ENCODE results near the gene KNDC1.
"Not testable (repeated sequence)": the region's sequence is repeated elsewhere in the genome, so short reads cannot be mapped to it uniquely, and the experiment has no call there.

Gene KNDC1

DNA sequence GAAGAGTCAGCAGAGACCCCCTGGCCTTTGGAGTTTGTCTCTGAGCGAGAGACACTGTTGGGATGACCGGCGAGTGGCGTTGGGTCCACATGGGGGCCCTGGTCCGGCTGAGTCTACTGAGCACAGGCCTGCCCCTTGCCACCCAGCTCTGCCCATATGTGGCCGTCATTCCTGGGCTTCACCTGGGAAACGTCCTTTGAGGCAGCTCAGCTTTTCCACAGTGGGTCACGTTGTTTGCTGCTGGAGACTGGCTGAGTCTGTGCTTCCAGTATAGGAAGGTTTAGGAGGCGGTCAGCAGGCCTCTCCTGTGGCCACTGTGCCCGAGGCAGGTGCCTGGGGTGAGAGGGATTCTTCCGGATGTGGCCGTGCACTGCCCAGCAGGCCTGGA lies 99.6 kb downstream of the KNDC1 start:
- DNase-seq (ENCODE audit: low read depth in 2 of 2) = no peak

DNA sequence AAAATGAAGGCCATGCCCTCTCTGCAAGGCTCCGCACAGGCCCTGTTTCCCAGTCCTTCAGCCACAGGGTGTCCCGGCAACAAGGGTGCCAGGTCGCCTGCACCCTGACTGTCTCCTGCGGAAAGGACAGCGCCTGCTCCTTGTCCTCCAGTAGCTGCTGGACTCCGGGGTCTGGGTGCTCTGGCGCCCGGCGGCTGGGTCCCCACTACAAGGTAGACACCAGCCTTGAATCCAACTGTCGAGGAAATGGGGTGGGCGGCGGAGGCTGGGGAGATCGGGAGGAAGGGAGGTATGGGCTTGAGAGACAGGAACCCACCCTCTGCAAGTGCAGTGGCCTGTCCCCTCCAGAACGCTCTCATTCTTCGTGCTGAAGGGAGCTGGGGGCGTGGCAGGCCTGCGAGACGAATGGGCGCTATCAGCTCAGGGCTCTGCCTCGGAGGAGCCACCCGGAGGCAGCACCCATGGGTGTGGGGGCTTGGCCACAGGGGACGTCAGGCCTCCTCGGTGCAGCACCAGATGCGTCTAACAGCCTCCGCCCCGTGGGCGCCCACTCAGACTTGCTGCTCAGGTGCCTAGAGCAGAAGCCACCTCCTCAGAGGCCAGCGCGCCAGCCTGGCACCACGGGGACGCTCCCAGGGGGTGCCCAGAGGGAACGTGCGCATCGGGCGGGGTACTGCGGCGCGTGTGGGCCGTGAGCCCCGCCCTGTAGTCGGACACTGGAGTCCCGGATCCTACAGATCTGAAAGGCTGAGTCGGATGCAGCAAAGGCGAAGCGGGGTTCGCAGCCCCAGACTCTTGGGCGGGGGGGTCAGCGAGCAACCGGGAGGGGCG lies 101.1 kb downstream of the KNDC1 start:
- peak in 1 of 2 donors; percentile 69 for DNase-seq (ENCODE audit: low read depth in 2 of 2)

DNA sequence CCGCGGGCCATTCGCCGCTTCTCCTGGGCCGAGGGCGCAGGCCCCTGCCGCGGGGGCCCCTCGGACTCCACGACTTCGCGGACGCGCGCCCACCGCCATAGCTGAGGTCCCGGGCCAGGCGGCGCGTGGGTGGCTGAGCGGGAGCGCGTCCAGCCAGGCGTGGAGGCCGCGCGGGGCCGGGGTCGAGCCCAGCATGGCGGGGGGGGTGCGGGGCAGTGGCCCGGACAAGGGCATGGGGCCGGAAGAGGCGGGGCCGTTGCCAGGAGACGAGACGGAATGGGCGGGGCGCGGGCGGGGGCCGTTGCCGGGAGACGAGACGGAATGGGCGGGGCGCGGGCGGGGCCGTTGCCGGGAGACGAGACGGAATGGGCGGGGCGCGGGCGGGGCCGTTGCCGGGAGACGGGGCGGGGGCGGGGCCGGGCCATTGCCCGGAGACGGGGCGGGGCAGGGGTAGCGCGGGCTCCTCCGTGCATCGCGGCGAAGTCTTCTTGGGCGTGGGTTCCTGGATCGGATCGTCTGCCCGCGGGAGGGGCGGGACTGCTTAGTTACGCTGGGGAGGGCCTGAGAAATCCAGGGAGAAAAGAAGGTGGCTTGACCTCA lies 101.8 kb downstream of the KNDC1 start:
- peak; percentile 54 to 79 for DNase-seq (ENCODE audit: low read depth in 2 of 2)

DNA sequence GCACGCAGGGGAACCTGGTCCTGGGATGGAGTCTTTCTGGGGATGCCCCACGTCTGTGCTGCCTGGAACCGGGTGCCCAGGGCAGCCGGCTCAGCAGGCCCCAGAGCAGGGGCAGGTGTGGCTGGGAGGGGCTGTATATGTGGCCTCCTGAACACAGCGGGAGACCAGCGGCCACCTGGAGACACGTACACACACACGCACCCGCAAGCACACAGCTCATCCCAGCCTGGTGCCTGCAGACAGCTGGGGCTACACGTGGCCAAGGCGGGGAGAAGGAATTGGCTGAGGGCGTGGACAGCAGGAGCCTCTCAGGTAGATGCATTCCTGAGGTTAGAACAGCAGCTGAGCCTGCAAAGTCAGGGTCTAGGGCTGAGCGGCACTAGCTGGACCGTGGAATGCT lies 102.7 kb downstream of the KNDC1 start:
- no peak for DNase-seq (ENCODE audit: low read depth in 2 of 2)

DNA sequence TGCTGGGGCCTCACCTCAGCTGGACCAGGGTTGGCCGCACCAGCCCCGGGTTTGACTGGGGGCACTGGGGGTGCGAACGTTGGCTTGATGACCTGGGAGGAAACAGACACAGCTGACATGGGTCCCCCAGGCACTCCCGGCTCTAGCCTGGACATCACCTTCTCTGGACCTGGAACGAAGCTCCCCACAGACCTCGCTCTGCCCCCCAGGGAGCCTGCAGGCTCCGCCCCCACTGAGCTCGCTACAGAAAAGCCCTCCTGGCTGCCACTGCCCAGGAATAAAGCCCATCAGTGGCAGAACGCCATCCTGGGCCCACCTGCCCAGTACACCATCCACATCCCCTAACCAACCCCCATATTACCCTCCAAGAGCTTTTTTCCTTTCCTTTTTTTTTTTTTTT lies 103.7 kb downstream of the KNDC1 start:
- DNase-seq (ENCODE audit: low read depth in 2 of 2) = no peak

DNA sequence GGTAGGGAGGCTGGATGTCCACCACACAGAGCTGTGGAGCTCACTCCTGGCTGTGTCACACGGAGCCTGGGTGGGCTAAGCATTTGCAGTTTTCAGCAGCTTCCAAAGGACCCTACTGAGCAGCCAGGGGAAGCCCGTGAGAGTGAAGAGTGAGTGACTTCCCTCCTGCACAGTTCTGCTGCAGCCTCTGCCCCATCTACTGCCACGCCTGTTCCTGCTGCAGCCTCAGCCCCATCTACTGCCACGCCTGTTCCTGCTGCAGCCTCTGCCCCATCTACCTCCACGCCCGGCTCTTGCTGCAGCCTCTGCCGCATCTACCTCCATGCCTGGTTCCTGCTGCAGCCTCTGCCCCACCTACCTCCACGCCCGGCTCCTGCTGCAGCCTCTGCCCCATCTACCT lies 104.4 kb downstream of the KNDC1 start:
- no peak for DNase-seq (ENCODE audit: low read depth in 2 of 2)

DNA sequence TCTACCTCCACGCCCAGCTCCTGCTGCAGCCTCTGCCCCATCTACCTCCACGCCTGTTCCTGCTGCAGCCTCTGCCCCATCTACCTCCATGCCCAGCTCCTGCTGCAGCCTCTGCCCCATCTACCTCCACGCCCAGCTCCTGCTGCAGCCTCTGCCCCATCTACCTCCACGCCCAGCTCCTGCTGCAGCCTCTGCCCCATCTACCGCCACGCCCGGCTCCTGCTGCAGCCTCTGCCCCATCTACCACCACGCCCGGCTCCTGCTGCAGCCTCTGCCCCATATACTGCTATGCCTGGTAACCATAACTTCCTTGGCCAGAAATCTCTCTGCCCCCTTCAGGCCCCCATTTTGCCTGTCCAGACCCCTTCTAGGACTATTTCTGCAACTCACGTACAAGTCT lies 105.0 kb downstream of the KNDC1 start:
- DNase-seq (ENCODE audit: low read depth in 2 of 2) = not testable (repeated sequence)

DNA sequence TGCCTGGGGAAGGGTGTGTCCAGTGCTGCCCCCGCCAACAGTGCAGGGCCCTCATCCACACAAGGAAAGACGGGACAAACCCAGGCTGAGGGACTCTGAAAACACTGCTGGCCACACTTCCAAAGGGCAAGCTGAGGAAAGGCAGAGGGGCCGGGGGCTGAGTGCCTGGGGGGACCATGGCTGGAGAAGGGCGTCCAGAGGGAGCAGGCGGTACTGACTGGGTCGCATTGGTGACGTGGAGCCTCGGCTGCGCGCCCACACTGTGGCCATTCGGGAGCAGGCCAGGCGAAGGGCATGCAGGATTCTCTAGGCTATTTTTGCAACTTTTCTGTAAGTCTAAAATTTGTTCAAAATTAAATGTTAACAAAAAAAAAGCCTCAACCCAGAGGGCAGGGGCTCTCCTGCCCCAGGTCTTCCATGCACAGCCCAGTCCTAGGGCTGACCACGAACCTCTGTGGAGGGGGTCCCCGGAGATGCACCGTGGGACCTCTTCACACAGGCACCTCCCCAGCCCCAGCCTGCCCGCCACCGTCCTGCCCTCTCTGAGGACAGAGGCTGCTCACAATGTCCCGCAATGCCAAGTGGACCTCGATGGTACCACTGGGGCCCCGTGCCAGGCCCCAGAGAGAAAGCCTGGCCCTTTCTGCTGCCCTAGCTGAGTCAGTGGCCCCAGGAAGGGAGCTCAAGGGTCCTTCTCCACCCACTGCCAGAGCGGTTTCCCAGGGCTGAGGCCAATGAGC lies 106.2 kb downstream of the KNDC1 start:
- no peak for DNase-seq (ENCODE audit: low read depth in 2 of 2)

DNA sequence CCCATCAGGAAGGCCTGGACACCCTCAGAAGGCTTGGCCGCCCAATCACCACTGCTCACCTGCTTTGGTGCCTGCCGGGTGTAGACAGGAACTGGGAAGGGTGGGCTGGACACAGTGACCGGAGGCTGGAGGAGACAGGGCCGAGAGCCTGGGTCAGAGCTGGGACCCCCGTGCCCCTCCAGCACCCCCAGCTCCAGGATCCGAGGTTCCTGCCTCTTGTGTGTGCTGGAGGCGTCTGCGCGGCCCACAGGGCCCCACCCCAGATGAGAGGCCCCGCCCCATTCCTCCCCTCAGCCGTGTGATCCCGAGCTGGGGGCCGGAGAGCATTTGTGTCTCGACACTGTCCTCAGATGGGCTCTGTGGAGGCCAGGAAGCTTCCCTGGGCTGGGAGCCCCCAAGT lies 107.3 kb downstream of the KNDC1 start:
- no peak for DNase-seq (ENCODE audit: low read depth in 2 of 2)

DNA sequence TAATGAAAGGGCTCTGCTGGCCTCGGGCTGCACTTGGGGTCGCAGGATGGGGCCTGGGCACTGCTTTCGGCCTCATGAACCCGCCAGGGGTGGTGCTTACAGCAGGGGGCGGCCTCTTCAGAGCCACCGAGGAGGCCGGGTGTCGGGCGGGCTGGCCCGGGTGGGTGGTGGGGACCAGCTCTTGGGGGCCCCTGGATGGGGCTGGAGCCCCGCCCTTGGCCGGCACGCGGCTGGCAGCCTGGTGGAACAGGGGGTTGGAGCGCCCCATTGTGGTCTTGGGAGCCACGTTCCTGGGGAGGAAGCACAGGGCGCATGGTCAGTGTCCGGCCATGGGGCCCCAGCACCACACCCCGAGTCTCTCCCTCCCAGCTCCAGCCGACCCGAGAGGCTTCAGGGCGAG lies 107.8 kb downstream of the KNDC1 start:
- DNase-seq (ENCODE audit: low read depth in 2 of 2) = no peak

DNA sequence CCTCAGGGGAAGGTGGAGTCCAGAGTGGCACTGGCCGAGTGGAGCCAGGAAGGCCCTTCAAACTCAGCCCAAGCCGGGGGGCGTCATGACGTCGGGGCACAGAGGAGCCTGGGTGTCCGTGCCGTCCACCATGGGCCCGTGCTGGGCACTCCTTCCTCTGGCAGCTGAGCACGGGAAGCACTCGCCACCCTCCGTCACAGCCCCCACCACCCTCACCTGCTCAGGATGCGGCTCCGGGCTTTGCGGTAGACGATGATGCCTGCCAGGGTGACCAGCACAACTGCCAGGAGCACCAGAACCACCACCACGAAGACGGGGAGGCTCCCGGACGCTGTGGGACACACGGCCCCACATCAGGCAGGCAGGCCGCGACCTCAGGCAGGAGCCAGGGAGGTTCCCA lies 108.5 kb downstream of the KNDC1 start:
- DNase-seq (ENCODE audit: low read depth in 2 of 2) = no peak

DNA sequence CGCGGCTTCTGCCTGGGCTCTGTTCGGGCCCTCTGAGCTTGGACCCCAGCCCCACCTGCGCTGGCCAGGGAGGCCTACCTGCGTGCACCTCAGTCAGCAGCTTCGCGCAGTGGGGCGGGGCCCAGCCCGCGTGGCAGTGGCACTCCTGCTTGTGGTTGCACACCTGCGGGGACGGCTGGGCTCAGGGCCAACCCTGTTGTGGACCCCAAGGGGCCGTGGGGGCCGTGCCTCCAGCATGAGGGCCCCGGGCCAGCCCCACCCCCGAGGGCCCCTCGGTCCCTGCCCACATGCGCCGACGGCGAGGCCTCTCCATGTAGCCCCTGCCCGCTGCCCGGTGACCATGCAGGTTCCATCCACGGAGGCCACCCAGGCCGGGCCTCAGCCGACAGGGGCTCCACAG lies 109.3 kb downstream of the KNDC1 start:
- DNase-seq (ENCODE audit: low read depth in 2 of 2) = no peak

DNA sequence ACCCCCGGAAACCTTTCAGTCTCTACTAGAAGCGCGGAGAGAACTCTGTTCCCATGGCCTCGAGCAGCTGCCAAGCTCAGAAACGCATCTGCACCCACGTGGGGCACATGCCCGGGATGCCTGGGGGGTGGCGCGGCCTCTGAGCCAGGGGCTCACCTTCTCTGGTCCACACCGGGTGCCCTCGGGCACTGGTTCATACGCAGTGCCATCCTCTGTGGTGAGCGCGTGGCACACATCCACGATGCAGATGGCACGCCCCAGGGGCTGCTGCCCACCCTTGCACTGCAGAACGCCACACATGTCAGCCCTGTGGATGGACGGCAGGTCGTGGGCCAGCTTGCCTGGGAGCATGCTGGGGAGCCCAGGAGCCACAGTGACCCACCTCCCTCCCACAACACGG lies 110.2 kb downstream of the KNDC1 start:
- no peak for DNase-seq (ENCODE audit: low read depth in 2 of 2)

DNA sequence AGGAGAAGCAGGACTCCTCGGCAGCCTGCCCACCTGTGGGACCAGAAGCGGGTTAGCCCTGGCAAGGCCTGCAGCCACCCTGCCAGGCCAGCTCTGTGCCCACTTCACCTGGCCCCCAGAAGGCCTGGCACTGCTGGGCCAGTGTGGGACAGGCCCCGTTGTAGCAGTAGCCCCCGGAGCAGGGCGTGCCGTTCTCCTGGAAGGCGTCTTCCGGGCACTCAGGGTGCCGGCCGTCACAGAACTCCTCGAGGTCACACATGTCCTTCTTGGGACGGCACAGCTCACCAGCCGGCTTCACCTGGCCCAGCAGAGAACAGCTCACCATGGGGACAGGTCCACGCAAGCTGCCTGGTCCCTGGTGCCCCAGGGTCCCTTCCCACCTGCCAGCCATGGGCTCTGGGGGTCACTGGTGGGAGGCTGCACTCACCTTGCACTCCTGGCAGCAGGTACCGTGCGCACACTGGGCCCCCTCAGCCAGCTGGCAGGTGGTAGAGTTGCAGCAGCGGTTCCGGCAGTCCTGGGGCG lies 110.8 kb downstream of the KNDC1 start:
- DNase-seq (ENCODE audit: low read depth in 2 of 2) = no peak

DNA sequence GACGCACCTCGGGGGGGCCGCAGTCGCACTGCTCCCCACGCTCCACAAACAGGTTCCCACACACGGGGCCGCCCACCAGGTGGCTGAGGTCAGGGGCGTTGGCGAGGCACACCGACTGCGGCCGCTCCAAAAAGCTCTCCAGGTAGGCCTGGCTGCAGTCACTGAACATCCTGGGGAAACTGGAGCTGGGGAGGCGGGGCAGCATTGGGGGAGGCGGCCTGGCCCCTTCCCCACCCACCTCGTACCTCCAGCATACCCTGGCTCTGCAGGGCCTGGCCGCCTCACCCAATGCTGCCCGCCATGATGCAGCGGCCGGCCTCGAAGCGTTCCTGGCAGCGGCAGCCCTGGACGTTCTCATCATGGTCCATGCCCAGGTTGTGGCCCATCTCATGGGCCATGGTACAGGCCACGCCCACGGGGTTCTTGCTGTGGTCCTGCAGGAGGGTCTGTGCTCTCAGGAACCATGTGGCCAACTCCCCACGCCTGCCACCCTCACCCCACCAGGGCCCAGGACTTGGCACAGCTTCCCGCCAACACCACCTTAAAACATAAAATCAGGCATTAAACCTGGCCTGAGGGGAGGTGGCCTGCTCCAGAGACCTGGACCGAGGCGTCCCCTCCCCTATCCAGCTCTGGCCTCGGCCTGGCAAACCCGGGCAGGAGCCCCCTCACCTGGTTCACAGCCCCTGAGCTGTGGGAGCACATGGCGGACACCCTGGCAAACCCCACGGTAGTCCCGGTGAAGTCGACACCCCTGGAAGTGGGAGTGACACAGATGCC lies 111.7 kb downstream of the KNDC1 start:
- DNase-seq (ENCODE audit: low read depth in 2 of 2) = no peak

DNA sequence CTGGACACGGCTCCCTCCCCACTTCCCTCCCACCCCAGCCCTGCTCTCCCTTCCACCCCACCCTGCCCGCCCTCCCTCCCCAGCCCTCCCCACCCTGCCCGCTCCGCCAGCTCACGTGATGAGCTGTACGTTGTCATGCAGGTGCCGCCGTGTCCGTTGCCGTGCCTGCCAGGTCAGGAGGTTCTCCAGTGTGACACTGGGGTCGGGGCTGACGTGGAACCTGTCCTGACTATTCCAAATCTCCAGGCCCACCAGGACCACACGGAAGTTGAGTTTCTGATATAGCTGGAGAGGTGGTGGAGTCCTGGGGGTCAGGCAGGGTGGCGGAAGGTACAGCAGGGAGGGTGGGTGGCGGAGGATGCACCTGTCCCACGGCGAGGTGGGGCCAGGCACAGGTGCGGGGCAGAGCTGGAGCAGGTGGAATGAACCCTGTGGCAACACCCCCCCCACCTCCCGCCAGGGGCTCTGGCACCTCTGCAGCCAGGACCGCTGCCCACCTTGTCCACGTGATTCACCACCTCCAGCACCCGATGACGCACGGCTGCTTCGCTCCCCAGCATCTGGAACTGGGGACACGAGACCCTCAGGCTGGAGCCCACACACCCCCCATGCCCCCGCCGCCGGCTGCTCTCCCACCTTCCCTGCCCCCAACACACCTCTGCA lies 112.4 kb downstream of the KNDC1 start:
- DNase-seq (ENCODE audit: low read depth in 2 of 2) = no peak

DNA sequence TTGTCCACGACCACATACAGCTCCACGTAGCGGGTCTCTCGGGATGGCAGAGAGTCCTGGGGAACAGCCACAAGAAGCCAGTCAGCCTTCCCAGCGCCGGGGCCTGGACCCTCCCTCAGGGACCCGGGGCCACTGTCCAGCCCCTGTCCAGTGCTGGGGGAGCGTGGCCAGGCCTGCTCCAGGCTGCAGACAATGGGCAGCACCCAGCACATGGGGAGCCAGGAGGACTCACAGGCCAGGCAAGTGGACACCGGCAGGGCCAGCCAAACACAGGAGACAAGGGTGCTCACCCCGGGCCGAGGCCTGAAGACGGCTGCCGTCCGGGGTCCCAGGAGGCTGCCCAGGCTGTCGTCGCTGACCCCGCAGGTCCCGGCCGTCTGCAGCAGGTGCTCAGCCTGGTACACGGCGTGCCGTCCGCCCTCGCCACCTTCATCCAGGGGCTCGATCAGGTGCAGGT lies 113.0 kb downstream of the KNDC1 start:
- no peak for DNase-seq (ENCODE audit: low read depth in 2 of 2)

DNA sequence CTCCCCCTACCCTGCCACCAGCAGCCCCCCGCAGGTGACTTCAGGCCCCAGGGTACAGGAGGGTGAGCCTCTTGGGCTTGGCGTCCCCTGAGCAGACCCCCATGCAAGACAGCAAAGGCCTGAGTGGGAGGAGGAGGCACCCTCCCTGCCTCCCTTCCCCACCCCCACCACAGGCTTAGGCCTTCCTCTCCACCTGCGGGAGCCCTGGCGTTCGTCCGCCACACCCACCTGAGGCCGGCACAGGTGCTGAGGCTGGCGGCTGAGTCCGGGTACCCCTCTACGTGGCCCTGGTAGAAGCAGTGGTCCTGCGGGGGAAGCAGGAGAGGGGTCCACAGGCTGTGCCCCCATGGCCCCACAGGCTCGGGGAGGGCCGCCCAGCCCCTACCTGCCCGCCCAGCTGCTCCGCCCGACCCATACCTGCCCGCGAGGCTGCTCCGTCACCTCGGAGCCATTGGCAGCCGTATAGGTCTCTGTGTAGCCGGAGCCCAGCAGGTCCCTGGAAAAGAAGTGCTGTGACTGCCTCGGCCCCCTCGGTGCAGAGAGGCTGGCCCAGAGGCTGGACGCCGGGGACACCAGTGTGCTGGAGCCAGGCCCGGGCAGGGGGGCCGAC lies 113.6 kb downstream of the KNDC1 start:
- DNase-seq (ENCODE audit: low read depth in 2 of 2) = no peak

DNA sequence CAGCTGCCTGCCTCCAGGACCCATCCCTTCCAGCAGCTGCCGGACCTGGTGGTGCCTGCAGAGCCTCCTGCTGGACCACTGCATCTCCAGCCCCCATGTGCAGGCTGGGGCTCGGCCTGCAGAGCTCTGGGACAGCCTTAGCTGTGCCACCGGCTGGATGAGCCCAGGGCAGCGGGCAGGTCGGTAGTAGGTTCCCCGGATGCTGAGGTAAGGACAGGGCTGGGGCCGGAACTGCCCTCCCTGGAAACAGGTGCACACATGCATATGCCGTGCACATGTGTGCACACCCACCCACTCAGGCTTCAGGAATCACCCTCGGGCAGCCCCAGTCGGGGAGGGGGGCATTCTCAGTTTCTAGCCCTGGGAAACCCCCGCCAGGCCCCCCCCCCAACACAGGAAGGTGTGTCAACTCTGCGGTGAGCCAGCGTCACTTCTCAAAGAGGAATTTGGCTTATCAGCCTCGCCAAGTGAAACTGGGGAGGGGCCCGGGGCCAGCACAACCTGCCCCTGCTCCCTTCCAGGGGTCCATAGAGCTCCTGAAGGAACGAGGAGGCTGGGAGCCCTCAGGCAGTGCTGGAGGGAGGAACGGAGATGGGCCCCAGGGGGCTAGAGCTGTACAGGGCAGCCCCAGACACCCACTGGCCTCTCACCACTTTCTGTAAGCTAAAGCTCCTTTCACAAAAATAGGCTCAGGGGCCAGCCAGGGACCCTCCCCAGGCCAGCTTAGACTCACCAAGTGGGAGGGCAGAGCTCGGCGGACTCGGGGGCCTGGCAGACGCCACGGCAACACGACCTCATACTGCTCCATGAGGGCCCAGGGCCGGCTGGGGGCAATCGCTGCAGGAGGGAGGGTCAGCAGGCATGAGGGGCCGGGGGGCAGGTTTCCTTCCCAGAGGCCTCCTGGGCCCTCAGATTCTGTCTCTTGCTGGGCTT lies 115.0 kb downstream of the KNDC1 start:
- peak; percentile 79 to 81 for DNase-seq (ENCODE audit: low read depth in 2 of 2)

DNA sequence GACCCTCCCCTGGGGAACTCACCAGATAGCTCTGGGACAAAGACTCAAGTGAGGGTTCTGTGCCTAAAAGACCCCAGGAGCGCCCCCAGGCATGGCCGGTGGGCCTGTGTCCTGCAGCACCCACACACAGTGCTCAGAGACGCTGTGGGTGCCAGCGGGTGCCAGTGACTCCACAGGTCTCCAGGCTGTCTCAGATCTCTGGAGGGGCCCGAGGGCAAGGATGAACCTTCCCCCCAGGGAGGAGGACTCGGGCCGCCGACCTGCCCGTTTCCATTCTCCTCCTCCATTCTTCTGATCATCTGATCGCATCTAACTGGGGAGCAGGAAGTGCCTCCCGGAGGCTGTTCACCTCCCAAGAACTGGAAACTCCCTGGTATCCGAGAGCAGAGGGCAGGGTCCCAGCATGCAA lies 115.7 kb downstream of the KNDC1 start:
- DNase-seq (ENCODE audit: low read depth in 2 of 2) = no peak

Data from stimulated activated CD8-positive, alpha-beta memory T cell treated with anti-CD3 and anti-CD28 coated beads, Interleukin-7, amount 100 ng/mL, for 4 hours (primary cell).